ENCODE results near the gene AVPR2. TPM values are rescaled to one million over a fixed set of nuclear protein-coding genes. Genes with fewer than 3 reads are reported as not detected.

Gene AVPR2
- total RNA-seq, 1 donor = not detected

DNA sequence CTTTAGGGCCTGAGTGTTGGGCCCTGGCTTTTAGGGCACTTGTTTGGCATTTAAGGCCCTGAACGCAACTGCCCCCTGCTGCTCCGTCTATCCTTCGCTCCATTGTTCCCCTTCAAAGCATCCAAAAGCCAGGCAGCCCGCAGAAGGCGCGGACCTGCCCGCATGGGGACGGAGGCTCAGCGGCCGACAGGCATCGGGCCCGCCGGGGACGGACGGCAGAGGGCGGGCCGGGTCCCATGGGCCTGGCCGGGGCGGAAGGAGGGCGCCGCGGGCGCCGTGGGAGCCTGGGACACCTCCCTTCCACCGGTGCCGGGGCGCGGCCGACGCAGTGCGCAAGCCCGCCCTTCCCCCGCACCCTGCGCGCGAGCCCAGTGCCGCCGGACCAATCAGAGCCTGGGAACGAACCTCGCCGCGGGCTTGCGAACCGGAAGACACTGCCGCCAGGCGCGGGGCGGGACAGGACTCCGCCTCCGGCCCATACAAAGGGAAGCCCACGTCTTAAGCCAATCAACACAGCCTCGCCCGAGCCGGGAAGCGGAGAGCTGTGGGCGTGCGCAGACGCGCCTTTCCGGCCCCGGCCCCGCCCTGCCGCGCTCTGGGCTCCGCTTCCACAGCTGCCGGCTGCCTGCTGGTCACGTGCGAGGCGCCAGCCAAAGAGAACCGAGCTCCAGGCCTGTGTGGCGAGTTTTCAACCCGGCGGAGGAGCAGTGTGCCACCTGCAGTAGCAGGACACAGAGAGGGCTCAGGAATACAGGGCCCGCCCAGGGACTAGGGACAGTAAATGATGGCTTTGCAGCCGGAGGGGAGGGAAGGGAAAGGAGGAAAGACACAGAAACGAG, 23.7 kb downstream of the AVPR2 start:
- TF ChIP-seq, protein P1, sequence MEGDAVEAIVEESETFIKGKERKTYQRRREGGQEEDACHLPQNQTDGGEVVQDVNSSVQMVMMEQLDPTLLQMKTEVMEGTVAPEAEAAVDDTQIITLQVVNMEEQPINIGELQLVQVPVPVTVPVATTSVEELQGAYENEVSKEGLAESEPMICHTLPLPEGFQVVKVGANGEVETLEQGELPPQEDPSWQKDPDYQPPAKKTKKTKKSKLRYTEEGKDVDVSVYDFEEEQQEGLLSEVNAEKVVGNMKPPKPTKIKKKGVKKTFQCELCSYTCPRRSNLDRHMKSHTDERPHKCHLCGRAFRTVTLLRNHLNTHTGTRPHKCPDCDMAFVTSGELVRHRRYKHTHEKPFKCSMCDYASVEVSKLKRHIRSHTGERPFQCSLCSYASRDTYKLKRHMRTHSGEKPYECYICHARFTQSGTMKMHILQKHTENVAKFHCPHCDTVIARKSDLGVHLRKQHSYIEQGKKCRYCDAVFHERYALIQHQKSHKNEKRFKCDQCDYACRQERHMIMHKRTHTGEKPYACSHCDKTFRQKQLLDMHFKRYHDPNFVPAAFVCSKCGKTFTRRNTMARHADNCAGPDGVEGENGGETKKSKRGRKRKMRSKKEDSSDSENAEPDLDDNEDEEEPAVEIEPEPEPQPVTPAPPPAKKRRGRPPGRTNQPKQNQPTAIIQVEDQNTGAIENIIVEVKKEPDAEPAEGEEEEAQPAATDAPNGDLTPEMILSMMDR (IDR thresholded peaks at IDR 0.05; ENCODE audit: extremely low read depth, low read depth, low read length) = peak; percentile 16
- H2AFZ ChIP-seq (ENCODE audit: low read length) = peak overlapping the region; percentile 61

DNA sequence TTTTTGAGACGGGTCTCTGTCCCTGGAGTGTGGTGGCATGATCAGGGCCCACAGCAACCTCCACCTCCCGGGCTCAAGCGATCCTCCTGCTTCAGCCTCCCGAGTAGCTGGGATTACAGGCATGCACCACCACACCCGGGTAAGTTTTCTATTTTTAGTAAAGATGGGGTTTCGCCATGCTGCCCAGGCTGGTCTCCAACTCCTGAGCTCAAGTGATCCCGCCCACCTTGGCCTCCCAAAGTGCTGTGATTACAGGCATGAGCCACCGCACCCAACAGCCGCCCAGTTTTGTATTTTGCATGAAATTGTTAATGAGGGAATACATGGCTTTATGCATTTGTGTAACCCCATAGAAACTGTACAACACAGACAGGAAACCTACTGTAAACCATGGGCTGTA, 24.4 kb downstream of the AVPR2 start:
- peak overlapping the region; percentile 71 for H3K4me2 ChIP-seq (ENCODE audit: insufficient read depth, low read length)
- H3K27me3 ChIP-seq (ENCODE audit: insufficient read depth, low read length) = peaks cover 6% of the 10 kb centered on the region
- H3K36me3 ChIP-seq (ENCODE audit: insufficient read depth, low read length) = peaks cover 22% of the 10 kb centered on the region
- H3K27ac ChIP-seq (ENCODE audit: low read depth, low read length) = no peak overlapping the region
- peaks cover 30% of the 10 kb centered on the region for H3K79me2 ChIP-seq (ENCODE audit: insufficient read depth, low read length)
- DNase-seq (ENCODE audit: insufficient read length, low spot score, missing footprints) = no peak
- TF ChIP-seq, protein P1 (IDR thresholded peaks at IDR 0.05; ENCODE audit: extremely low read depth, low read depth, low read length) = no peak
- H3K4me3 ChIP-seq (ENCODE audit: insufficient read depth, low read length) = no peak overlapping the region
- no peaks in the 10 kb centered on the region for H3K9me3 ChIP-seq (ENCODE audit: low read depth, low read length)
- no peak overlapping the region for H2AFZ ChIP-seq (ENCODE audit: low read length)
- H3K4me1 ChIP-seq (ENCODE audit: insufficient read depth, low read length) = peaks cover 6% of the 10 kb centered on the region
- peaks cover 40% of the 10 kb centered on the region for H4K20me1 ChIP-seq (ENCODE audit: insufficient read depth, low read length)

More for the DNA sequence above, 23.7 kb downstream of the AVPR2 start:
- H3K4me3 ChIP-seq (ENCODE audit: insufficient read depth, low read length) = peak overlapping the region; percentile 76
- peaks cover 22% of the 10 kb centered on the region for H3K36me3 ChIP-seq (ENCODE audit: insufficient read depth, low read length)
- H3K4me1 ChIP-seq (ENCODE audit: insufficient read depth, low read length) = peaks cover 2% of the 10 kb centered on the region
- H3K9me3 ChIP-seq (ENCODE audit: low read depth, low read length) = no peaks in the 10 kb centered on the region
- H3K79me2 ChIP-seq (ENCODE audit: insufficient read depth, low read length) = peaks cover 23% of the 10 kb centered on the region
- peaks cover 35% of the 10 kb centered on the region for H4K20me1 ChIP-seq (ENCODE audit: insufficient read depth, low read length)
- H3K27me3 ChIP-seq (ENCODE audit: insufficient read depth, low read length) = peaks cover 6% of the 10 kb centered on the region
- peak overlapping the region; percentile 71 for H3K4me2 ChIP-seq (ENCODE audit: insufficient read depth, low read length)
- peak; percentile 100 for DNase-seq (ENCODE audit: insufficient read length, low spot score, missing footprints)
- H3K27ac ChIP-seq (ENCODE audit: low read depth, low read length) = peak overlapping the region; percentile 78

DNA sequence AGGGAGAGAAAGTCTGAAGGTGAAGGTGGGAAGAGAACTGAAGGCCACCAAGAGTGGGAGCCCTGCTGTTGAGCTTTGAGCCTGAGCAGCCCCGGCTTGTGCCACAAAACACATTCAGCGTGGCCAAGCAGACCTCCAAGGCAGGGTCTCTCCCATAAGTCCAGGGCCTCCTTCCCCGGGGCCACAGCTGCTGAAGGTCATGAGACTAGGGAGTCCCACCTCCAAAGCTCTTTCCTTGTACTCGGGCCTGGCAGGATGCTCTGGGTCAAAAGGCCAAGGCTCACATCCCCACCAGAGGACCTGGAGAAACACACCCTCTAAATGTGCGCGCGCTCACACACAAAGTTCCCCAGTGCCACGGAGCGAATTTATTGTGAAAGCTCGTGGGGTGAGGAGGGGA, 25.1 kb downstream of the AVPR2 start:
- peaks cover 9% of the 10 kb centered on the region for H3K4me1 ChIP-seq (ENCODE audit: insufficient read depth, low read length)
- H4K20me1 ChIP-seq (ENCODE audit: insufficient read depth, low read length) = peaks cover 46% of the 10 kb centered on the region
- no peaks in the 10 kb centered on the region for H3K9me3 ChIP-seq (ENCODE audit: low read depth, low read length)
- H3K4me2 ChIP-seq (ENCODE audit: insufficient read depth, low read length) = no peak overlapping the region
- no peak overlapping the region for H2AFZ ChIP-seq (ENCODE audit: low read length)
- TF ChIP-seq, protein P1 (IDR thresholded peaks at IDR 0.05; ENCODE audit: extremely low read depth, low read depth, low read length) = no peak
- H3K4me3 ChIP-seq (ENCODE audit: insufficient read depth, low read length) = no peak overlapping the region
- peaks cover 6% of the 10 kb centered on the region for H3K27me3 ChIP-seq (ENCODE audit: insufficient read depth, low read length)
- DNase-seq (ENCODE audit: insufficient read length, low spot score, missing footprints) = no peak
- H3K36me3 ChIP-seq (ENCODE audit: insufficient read depth, low read length) = peaks cover 22% of the 10 kb centered on the region
- peaks cover 37% of the 10 kb centered on the region for H3K79me2 ChIP-seq (ENCODE audit: insufficient read depth, low read length)
- H3K27ac ChIP-seq (ENCODE audit: low read depth, low read length) = no peak overlapping the region
